Dedifferentiated amniotic fluid mesenchymal stem cell (primary cell): ENCODE measurements around the gene FOXL2.

ENCODE experiments used
- DNase-seq: peaks from one replicate; pipeline ENCODE4 v3.0.0-alpha.2; 2016; ENCODE audit errors: extremely low spot score

FOXL2 gene

DNA sequence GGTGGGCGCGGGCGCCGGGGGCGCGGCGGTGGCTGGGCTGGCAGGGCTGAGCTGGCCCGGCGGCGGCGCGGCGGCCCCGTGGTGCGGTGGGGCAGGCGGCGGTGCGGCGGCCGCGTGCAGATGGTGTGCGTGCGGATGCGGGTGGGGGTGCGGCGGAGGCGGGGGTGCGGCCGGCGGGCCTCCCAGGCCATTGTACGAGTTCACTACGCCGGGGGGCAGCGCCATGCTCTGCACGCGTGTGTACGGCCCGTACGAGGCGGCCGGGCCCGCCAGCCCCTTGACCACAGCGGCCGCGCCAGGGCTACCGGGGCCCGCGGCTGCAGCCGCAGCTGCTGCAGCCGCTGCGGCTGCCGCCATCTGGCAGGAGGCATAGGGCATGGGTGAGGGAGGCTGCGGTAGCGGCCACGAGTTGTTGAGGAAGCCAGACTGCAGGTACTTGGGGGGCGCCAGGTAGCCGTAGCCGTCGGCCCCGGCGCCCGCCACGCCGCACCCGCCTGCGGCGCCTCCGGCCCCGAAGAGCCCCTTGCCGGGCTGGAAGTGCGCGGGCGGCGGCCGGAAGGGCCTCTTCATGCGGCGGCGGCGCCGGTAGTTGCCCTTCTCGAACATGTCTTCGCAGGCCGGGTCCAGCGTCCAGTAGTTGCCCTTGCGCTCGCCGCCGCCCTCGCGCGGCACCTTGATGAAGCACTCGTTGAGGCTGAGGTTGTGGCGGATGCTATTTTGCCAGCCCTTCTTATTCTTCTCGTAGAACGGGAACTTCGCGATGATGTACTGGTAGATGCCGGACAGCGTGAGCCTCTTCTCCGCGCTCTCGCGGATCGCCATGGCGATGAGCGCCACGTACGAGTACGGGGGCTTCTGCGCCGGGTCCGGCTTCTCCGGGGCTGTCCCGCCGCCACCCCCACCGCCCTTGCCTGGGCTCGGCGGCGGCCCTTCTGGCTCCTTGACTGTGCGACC lies 951 bp downstream of the FOXL2 start:
- no peak for DNase-seq

DNA sequence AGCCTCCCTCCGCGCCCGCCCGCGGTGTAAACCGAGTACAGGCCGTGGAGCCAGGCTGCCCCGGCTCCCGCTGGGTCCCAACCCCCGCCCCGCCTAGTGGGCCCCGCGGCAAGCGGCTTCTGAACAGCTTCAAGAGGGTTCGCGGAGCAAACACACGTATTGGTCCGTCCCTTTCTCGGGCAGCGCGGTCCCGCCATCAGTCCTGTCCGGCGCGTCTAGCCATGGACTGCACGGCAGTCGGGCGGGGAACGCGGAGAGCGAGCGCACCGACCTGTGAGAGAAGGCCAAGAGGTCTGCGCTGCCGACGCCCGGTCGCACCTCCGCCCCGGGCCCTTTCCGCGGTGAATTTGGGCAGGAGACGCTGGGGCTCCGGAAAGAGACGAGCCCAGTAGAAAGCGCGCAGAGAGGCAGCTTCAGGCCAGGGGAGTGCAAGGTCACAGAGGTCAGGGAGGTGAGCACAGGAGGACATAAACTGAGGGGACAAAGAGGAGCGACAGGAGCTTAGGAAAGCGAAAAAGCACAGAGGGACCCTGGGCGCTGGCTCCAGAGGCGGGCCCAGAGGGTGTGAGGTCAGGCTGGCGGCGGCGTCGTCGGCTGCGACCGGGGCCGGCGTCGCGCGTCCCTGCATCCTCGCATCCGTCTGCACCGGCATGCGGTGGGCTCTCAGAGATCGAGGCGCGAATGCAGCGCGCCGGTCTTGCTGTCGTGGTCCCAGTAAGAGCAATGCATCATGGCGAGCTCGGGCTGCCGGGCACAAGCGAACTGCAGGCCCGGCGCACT lies 1.8 kb downstream of the FOXL2 start:
- no peak for DNase-seq

DNA sequence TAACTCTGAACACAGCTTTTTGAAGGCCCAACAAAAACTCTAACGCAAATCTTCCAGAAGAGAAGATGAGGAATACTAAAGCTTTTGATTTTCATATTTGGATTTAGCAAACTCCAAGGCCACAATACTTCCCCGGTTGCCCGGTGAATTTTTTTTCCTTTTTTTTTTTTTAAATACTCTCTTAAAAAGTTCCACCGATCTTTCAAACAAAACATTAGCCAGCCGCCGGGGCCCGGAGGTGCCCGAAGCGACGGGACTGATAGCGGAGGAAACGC lies 2.3 kb downstream of the FOXL2 start:
- DNase-seq: no peak

DNA sequence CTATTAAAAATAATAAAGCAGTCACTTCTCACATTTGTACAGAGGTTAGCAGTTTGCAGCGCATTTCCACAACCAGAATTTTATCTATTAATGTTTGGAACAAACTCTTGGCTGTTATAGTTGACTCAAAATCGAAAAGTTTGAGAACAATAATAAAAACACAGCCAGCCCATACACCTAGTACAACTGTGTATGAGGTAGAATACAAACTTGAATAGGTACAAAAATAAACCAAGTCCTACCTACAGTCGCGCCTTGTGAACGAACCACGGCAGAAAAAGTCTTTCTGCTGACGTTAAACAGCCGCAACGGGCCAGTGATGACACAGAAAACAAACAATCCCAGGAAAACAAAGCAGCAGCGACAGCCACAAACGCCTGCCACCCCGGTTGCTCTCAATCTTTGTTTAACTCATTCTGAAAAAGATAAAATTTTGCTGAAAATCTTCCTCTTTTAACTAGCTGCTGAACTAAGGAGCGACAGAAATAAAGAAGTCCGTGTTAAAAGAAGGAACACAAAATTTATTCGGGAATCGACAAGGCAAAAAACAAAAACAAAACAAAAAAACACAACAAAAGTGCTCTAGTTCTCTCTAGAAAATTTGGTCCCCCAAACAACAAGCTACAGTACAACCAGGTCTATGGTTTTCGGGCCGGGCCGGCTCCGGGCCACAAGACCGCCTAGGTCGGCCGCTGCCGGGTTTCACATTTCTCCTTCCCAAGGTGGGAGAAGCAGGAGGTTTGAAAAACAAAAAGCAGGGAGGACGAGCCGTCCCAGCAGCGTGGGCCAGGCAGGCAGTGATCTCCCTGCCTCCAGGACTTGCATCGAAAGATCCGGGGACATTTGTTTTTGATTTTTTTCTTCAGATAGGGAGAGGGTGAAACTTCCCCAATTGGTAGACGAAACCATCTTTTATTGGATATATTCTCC lies 2.9 kb downstream of the FOXL2 start:
- DNase-seq: no peak

DNA sequence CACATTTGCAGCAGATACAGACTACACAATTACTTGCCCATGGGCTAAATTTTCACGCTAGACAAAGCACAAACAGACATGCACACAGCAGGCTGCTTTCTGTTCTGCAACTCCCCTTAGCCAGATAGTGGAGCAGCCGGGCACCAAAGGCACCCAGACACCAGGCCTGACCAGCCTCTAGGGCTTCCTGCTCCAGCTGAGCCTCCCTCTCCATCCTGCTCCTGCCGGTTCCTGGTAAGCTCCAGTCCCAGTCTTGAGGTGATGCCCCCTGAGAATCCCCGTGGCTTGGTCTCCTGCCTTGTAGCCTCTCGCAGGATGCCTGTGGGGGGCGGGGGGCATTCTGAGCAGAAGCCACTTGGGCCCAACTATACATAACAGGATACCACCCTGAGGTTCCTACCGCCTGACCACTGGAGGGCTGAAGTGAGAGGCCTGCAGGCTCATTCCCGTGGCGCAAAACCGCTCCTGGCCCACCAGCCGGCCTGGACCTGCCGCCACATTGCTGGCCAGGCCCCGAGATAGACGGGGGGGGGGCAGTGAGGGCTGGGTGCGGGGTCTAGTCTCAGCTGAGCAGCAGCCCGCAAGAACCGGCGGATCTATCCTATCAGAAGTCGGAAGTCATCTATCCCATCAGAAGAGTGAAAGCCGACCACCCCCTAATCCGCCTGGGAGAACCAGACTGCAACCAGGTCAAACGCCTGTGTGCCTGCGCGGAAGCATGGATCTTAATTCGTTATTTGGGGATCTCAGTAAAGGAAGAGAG lies 3.9 kb downstream of the FOXL2 start:
- no peak for DNase-seq

DNA sequence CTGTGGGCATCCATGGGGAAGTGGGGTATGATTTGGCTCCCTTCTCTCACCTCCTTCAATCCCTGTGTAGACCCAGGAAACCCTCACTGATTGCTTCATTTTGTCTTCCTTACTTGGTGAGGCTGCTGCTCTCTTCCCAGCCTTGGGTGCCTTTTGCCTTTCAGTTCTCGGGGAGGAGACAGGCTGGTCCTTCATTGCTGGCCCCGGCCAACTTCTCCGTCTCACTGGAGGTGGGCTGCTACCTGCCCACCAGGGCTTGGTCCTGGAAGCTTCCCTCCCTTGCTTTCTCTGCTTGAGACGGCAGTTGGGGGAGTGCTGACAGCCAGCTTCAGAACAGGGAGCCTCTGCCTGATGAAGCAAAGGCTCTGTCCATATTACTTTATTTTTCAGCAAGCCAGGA lies 4.7 kb downstream of the FOXL2 start:
- no peak for DNase-seq

DNA sequence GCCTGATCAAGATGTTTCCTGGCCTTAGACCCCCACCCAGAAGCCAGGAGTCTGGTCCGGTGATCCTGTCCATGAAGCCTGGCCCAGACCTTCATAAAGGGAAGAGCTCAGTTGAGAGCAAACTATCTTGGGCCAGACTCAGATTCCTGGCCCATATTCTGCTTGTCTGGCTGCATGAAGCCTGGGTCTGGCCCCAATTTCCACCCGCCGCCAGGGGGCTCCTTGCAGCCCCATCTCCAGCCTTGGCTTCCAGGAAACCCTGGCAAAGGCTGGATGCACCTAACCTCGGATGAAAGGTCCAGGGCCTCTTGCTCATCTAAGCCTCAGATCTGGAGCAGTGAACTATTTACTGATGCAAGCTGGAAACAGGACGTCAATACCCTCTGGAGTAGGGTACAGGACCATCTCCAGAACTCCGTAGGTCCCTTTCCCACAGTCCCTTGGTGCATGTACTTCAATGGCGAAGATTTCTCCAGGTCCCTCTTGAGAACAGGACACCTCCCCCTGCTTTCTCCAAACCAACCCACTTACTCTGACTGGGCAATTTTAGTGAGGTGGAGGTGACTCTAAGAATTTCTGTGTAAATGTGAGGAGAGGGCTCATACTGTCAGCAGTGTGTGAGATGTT lies 5.6 kb downstream of the FOXL2 start:
- no peak for DNase-seq

DNA sequence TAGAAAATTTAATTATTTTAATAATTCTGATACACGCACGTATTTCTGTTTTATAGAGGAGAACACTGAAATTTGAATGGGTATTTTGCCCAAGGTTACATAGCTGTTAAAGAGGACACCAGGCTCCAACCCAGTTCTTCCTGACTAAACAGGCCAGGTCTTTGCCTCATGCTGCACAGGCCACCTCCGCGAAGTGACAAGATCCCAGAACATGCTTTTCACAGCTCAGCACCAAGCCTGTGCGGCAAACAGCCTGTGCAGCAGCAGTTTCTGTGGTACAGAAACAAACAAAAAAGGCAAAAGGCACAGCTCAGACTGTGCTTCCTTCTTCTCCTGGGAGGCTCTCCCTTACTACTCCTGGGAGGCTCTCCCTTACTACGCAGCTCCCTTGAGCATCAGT lies 6.5 kb downstream of the FOXL2 start:
- DNase-seq: no peak

DNA sequence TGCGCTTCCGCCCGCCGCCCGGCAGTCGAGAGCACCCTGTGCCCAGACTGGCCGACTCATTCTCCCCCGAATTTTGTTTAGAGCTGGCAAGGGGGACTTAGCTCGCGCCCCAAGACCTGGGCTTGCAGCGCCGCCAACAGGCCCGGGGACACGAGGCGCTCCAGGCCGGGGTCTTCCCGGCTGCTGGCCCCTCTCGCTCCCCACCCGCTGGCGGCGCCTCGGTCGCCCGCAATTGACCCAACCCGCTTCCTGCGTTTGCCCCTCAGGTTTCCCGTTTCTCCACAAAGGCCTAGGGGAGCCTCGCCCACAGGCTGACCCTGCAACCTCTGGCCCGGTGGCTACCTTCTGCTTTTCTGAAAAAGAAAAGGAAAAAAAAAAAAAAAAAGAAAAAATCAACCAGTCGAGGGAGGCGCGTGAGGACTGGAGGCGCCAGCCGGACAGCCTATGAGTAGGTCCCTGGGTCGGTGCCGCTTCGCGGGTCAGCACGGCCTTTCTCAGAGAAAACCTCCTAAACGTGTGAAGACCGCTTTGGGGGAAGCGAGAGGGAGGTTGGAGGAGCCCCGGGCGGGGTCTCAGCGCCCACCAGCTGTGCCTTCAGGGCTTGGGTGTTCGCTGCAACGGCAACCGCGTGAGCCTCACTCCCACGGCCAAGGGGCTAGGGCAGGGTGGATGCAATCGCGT lies 7.2 kb downstream of the FOXL2 start:
- no peak for DNase-seq

DNA sequence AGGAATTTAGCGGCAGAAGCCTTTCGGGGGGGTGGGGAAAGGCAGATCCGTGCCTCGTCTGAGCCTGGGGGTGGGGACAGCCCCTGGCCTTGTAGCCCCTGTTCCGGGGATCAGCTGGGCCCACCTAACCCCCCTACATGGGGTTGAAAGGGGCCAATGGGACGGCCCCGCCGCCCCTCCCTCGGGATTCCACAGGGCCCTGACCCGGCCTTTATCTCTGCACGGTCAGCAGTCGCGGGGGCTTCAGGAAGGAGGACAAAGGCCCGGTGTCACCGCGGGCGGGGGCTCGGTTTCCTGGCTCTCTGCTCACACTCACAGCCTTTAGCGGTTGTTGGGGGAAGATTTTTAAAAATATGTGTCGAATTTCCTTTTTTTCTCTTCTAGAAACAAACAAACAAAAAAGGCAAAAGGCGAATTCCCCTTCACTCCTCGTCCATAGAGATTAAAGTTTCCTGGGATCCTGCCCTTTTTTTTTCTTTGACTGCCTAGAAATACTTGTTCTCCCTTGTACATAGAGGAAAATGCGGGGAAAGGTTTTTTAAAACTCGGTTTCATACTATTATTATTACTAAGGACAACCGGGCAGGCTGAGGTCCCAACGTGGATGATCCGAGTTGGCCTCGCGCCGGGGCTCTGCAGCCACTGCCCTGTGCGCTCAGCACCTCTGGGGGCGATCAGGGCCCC lies 7.9 kb downstream of the FOXL2 start:
- DNase-seq: no peak

DNA sequence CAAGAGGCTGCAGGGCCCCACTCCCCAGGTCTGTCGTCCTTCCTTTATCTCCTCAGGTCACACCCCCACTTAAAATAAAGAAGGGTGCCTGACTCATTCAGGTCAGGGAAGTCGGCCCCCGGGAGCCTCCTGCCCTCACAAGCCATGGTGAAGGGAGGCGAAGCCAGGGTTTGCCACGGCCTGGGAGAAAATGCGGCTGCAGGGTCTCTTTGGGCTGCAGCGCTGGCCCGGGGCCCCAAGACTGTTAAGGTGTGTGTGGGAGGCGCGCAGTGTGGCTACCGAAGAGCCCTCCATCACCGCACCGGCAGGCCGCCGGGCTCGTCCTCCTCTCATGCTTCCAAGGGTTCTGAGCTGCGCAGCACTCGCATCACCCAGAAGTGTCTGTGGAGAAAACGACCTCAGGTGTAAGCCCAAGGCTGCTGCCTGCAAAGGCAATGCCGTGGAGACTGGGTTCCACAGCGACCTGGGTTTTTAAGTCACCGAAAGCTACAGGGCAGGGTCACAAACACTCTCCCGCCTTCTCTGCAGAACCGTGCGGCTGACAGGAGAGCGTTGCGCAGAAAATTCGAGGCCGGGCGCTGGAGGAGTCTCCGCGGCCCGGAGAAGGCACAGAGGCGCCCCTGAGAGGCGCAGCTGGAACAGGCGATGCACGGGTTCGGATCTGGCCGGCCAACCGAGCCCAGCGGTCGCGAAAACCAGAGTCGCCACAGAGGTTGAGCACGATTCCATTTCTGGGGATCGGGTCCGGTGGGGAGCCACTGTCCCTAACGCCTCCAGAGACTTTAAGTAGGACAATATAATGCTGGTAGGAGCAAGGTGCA lies 8.7 kb downstream of the FOXL2 start:
- DNase-seq: no peak

DNA sequence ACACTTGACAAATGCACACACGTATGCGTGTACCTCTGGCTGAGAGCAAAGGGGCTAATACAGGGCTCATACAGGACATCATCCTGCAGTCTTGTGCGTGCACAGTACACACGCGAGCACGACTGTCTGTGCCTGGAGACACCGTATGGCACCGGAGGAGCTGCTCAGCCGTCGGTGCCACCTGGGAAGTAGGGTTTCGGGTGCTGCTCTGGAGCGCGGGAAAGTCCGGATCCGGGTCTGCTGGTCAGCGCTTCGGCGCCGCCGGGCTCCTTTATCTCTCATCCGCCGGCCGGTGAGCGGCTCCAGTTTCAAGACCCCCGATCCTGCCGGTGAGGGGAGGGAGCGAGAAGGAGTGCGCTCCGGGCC lies 9.3 kb downstream of the FOXL2 start:
- no peak for DNase-seq

DNA sequence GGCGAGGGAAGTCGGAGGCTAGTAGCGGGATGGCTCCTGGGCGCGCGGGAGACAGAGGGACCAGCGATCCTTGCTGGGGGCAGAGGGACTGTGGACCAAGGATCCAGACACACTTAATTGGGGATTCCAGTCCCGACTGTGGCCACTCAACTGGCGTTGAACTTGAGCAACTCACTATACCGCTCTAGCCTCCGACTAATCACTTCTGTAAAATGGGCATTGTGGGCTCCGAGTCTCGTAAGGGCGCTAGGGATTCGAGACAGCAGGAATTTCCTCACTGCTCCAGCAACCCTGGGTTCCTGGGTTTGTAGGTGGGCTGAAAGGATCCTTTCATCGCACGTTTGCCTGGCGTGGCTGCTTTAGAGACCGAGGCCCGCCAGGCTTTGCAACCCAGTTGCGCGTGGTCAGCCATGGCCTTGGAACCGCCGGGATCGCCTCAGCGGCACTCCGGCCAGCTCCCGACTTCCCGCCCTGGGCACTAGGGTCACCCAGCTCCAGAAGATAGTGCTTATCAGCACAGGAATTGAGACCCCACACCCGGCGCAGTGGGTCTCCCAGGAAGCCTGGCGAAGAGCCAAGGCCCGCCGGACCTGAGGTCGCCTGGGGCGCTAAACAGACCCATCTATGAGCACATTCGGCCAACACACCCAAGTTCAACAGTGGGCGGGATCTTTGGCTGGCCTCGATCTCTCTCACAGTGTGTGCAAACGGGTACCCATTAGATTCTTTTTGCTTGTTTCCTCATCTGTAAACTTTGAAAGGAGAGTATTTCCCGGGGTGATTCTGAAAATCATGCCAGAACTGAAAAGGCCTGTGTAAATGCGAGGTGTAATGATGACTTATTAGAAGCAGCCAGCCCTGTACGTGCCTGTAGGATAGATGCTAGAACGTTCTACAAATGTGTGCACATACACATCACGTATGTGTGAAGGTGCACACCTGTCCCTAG lies 9.9 kb downstream of the FOXL2 start:
- no peak for DNase-seq

DNA sequence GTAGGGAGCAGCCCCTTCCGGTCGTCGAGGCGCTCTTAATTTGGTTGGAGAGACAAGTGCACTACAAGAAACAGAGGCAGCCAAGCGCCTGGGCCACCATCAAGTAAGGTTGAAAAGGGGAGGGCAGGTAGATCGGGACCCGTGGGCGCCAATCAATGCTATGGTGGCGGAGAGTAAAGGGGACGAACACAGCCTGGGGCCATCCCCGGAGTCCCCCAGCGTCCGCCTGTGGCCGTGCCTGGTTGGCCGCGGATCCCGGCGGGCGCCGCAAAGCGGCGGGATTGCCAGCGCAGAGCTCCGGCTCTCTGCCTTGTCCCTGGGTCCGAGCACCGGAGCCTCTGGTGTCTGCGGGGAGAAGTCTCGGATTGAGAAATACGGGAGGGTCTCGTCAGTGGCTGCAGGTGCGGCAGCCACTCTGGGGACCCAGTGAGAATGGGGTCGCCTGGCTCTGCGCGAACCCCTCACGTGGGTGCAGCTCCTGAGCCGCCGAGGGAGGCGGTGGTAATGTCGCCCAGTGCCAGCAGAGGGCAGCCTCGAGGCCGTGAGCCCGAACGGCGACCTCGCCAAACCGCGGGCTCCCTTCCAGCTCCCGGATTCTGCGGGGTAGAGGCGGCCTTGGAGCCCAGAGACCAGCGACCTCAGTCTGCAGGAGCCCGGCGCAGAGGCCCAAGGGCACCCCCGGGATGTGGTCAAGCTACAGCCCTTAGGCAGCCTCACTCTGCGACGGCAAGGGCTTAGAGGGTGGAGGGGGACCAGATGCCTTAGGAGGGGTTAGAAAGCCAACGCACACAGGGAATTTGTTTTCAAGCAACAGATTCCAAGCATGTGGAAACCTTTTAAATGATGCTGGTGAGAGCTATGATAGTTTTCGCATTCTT lies 10.8 kb downstream of the FOXL2 start:
- peak; percentile 29 for DNase-seq

DNA sequence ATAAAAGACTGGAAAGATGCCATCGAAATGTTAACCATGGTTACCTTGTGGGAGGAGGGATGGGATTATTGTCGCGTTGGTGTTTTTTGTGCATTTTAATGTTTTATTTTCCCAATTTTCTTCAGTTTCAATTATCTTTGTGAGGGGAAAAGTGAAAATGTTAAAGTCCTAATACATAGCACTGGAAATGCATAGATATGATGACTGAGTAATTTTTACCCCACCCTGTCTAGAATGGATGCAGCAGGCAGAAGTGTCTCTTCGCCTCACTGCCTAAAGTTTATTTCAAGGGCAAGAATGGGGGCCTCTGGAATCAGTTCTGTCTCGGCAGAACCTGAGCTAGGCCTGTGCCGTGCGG lies 11.5 kb downstream of the FOXL2 start:
- no peak for DNase-seq

DNA sequence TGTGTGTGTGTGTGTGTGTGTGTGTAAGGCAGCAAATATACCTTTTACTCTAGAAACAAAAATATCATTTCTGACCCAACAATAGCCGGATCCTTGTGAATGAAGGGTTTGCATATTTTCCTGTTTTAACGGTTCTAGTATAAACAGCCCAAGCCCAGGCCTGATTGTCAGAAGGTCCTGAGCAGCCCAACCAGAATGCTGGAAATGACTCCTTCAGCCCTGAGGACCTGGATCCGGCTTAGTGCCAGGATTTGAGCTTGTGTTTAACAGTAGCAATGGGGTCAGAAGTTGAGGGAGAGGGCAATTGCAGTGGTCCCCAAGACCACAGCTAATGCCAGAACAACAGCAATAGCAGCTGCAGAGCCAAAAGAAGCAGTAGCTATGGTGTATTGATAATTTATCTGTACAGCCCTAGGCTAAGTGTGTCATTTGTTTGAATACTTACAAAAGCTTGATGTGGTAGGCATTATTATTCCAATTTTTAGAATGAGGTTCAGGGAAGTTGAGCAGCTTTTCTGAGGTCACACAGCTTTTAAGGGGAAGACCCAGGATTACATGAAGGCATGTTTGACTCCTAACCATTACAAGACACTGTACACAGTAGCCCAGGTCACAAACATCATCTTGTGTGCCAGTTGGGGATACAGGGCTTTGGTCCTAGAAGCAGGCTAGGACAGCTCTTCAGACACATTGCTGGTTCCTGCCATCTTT lies 12.8 kb downstream of the FOXL2 start:
- no peak for DNase-seq
